ENCODE data around the gene TSPOAP1. TPM values are rescaled to one million over a fixed set of nuclear protein-coding genes. Genes with fewer than 3 reads are reported as not detected.

Gene TSPOAP1
- total and polyA plus RNA-seq, 2 of the 4 experiments (the other 2 are of a cell fraction): 0.90 to 1.6 TPM

GRCh38 chr17:58262149-58262548 lies 66.4 kb downstream of the TSPOAP1 start (continued):
- TF ChIP-seq MAZ (IDR thresholded peaks at IDR 0.05; ENCODE audit: borderline replicate concordance, low read depth, low read length) (no peak), MXI1 (IDR thresholded peaks at IDR 0.05; ENCODE audit: borderline replicate concordance, low read depth, low read length) (no peak), BHLHE40 (IDR thresholded peaks at IDR 0.05; ENCODE audit: low read depth, low read length) (no peak), POLR2A (IDR thresholded peaks at IDR 0.05; ENCODE audit: low read depth, low read length) (no peak), CEBPB (IDR thresholded peaks at IDR 0.05; ENCODE audit: low read depth, low read length) (no peak)

- Histone ChIP-seq H3K4me2 (ENCODE audit: low read depth, low read length) (no peak overlapping the region), H2BK120ac (ENCODE audit: low read depth, low read length) (no peak overlapping the region), H2BK20ac (ENCODE audit: low read depth, low read length) (no peak overlapping the region), H2BK5ac (ENCODE audit: low read depth, low read length, poor library complexity, severe bottlenecking) (no peak overlapping the region), H4K5ac (ENCODE audit: low read depth, low read length) (no peak overlapping the region), H3K4me3 (ENCODE audit: insufficient read depth, low read depth, low read length) (no peak overlapping the region), H2AFZ (replicated peaks; ENCODE audit: low read length, poor library complexity) (no peak overlapping the region), H3K56ac (ENCODE audit: extremely low read depth, insufficient read depth, low read length) (no peak overlapping the region), H3K9ac (ENCODE audit: low read depth, low read length) (no peak overlapping the region), H3K79me1 (ENCODE audit: low read depth in 1 of 2, low read length in 2 of 2) (no peaks in the 10 kb centered on the region), H3K18ac (ENCODE audit: low read depth, low read length) (no peak overlapping the region), H3K27ac (ENCODE audit: insufficient read depth, low read length) (no peak overlapping the region), H3K27me3 (ENCODE audit: control insufficient read depth, insufficient read depth, low read length) (peaks cover 20% of the 10 kb centered on the region), H4K20me1 (ENCODE audit: insufficient read depth, low read length) (no peaks in the 10 kb centered on the region), H2AK9ac (replicated peaks; ENCODE audit: low read depth, low read length, poor library complexity) (no peak overlapping the region), H2BK15ac (ENCODE audit: low read depth, low read length) (no peak overlapping the region), H3K36me3 (ENCODE audit: control insufficient read depth, insufficient read depth, low read length) (no peaks in the 10 kb centered on the region), H3K4ac (ENCODE audit: low read depth, low read length) (no peak overlapping the region), H3K9me3 (ENCODE audit: control insufficient read depth, insufficient read depth, low read length) (no peaks in the 10 kb centered on the region), H3K23ac (ENCODE audit: low read depth, low read length) (no peak overlapping the region), H3K4me1 (ENCODE audit: control insufficient read depth, insufficient read depth, low read length) (no peaks in the 10 kb centered on the region), H4K91ac (ENCODE audit: insufficient read depth, low read depth, low read length) (no peak overlapping the region), H4K8ac (ENCODE audit: low read depth in 2 of 2, low read length in 2 of 2) (no peak overlapping the region), H3K9me1 (ENCODE audit: insufficient read depth, low read length) (no peaks in the 10 kb centered on the region), H2AK5ac (ENCODE audit: low read depth, low read length) (no peak overlapping the region), H3K14ac (replicated peaks; ENCODE audit: low read depth, low read length) (no peak overlapping the region)
- 8% methylated on average over 2 of the region's 8 CpGs; no CpG with 5 or more reads in 1 of the 2 experiments for WGBS, 2 experiments (ENCODE audit: extremely low coverage in 2 of 2, insufficient read length in 1 of 2)
- in situ Hi-C loops (cut with MboI; ENCODE audit: low sequenced_read_pairs) (no loop called here), dilution Hi-C loops (cut with HindIII; ENCODE audit: low sequenced_read_pairs, unreplicated experiment) (no loop called here), intact Hi-C loops (cut with micrococcal nuclease) (no loop called here)
- ATAC-seq (ENCODE audit: low read depth): no peak
- BruUV-seq (replicated peaks): no TSS peak
- ChIA-PET CTCF (no interaction called here), POLR2A (ENCODE audit: unreplicated experiment) (no interaction called here)
- no peak for DNase-seq
- TF ChIP-seq RAD21 (IDR thresholded peaks at IDR 0.05; ENCODE audit: low read length) (no peak), NFE2L2 (IDR thresholded peaks at IDR 0.05; ENCODE audit: low read depth, low read length) (no peak), FOS (IDR thresholded peaks at IDR 0.05; ENCODE audit: low read depth, low read length) (no peak), BHLHE40 (IDR thresholded peaks at IDR 0.05; ENCODE audit: low read depth, low read length) (no peak), CHD1 (IDR thresholded peaks at IDR 0.05; ENCODE audit: low read depth, low read length) (no peak), RFX5 (IDR thresholded peaks at IDR 0.05; ENCODE audit: low read depth, low read length) (no peak), MXI1 (IDR thresholded peaks at IDR 0.05; ENCODE audit: borderline replicate concordance, low read depth, low read length) (no peak), POLR2A (IDR thresholded peaks at IDR 0.05; ENCODE audit: low read depth, low read length) (no peak), RCOR1 (IDR thresholded peaks at IDR 0.05; ENCODE audit: insufficient replicate concordance, low read length) (no peak), MAZ (IDR thresholded peaks at IDR 0.05; ENCODE audit: borderline replicate concordance, low read depth, low read length) (no peak), CEBPB (IDR thresholded peaks at IDR 0.05; ENCODE audit: low read depth, low read length) (no peak)
- TF ChIP-seq, protein P1, sequence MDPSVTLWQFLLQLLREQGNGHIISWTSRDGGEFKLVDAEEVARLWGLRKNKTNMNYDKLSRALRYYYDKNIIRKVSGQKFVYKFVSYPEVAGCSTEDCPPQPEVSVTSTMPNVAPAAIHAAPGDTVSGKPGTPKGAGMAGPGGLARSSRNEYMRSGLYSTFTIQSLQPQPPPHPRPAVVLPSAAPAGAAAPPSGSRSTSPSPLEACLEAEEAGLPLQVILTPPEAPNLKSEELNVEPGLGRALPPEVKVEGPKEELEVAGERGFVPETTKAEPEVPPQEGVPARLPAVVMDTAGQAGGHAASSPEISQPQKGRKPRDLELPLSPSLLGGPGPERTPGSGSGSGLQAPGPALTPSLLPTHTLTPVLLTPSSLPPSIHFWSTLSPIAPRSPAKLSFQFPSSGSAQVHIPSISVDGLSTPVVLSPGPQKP (IDR thresholded peaks at IDR 0.05; ENCODE audit: borderline replicate concordance, low read depth, low read length): no peak
- TF ChIP-seq, protein P2, sequence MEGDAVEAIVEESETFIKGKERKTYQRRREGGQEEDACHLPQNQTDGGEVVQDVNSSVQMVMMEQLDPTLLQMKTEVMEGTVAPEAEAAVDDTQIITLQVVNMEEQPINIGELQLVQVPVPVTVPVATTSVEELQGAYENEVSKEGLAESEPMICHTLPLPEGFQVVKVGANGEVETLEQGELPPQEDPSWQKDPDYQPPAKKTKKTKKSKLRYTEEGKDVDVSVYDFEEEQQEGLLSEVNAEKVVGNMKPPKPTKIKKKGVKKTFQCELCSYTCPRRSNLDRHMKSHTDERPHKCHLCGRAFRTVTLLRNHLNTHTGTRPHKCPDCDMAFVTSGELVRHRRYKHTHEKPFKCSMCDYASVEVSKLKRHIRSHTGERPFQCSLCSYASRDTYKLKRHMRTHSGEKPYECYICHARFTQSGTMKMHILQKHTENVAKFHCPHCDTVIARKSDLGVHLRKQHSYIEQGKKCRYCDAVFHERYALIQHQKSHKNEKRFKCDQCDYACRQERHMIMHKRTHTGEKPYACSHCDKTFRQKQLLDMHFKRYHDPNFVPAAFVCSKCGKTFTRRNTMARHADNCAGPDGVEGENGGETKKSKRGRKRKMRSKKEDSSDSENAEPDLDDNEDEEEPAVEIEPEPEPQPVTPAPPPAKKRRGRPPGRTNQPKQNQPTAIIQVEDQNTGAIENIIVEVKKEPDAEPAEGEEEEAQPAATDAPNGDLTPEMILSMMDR (conservative IDR thresholded peaks at IDR 0.05; ENCODE audit: low read depth, low read length): no peak
- TF ChIP-seq, protein P3, sequence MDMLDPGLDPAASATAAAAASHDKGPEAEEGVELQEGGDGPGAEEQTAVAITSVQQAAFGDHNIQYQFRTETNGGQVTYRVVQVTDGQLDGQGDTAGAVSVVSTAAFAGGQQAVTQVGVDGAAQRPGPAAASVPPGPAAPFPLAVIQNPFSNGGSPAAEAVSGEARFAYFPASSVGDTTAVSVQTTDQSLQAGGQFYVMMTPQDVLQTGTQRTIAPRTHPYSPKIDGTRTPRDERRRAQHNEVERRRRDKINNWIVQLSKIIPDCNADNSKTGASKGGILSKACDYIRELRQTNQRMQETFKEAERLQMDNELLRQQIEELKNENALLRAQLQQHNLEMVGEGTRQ (IDR thresholded peaks at IDR 0.05; ENCODE audit: low read depth, low read length): no peak
Measured at GRCh38 chr17:58254803-58255202, 73.8 kb downstream of the TSPOAP1 start.

Data from IMR-90 (cell line).